ENCODE data around the gene IFITM2. TPM values are rescaled to one million over a fixed set of nuclear protein-coding genes. Genes with fewer than 3 reads are reported as not detected.
"Not testable (repeated sequence)": the region's sequence is repeated elsewhere in the genome, so short reads cannot be mapped to it uniquely, and the experiment has no call there.

IFITM2 gene
- total RNA-seq, 2 donors from 2014 or later: 420 to 494 TPM

DNA sequence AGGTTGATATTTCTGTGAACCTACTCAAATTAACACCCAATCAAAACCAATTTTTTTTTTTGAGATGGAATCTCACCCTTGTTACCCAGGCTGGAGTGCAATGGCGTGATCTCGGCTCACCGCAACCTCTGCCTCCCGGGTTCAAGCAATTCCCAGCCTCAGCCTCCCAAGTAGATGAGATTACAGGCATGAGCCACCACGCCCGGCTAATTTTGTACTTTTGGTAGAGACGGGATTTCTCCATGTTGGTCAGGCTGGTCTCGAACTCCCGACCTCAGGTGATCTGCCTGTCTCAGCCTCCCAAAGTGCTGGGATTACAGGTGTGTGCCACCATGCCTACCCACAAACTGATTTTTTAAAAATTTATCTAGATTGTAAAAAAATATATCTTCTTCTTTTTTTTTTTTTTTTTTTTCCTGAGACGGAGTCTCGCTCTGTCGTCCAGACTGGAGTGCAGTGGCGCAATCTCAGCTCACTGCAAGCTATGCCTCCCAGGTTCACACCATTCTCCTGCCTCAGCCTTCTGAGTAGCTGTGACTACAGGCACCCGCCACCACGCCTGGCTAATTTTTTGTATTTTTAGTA is 21.0 kb downstream of the IFITM2 start:
- intact Hi-C loops (cut with DNase I); DNase-seq; ATAC-seq: not testable (repeated sequence)

DNA sequence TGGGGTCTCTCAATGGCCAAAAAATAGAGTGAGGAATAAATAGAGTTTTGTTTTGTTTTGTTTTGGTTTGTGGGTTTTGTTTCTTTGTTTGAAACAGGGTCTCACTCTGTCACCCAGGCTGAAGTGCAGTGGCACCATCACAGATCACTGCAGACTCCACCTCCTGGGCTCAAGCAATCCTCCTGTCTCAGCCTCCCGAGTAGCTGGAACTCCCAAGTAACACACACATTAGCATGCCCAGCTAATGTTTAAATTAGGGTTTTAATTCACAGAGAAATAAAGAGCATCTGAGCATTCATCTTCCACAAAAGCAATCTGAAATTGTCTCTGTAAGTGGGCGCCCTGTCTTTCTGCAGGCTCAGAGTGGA is 22.3 kb downstream of the IFITM2 start:
- intact Hi-C loops (cut with DNase I): no loop called here
- DNase-seq (no peak), ATAC-seq (no peak)

DNA sequence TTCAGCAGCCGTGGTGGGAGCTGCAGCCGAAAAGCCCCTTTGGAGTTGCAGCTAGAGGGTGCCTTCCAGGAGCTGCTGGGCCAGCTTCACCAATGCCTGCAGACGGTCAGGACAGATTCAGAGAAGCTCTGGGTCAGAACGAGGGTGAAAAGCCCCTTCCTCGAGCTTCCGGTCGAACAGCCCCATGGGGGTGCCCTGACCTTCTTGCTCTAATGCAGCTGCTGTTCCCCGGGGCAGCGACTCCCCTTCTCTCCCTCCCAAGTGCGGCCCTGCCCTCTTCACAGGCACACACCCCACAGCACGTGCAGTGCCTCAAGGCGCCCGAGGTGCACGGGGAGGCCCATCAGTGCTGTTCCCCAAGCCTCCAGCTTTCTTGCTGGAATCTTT is 22.7 kb downstream of the IFITM2 start:
- intact Hi-C loops (cut with DNase I): no loop called here

DNA sequence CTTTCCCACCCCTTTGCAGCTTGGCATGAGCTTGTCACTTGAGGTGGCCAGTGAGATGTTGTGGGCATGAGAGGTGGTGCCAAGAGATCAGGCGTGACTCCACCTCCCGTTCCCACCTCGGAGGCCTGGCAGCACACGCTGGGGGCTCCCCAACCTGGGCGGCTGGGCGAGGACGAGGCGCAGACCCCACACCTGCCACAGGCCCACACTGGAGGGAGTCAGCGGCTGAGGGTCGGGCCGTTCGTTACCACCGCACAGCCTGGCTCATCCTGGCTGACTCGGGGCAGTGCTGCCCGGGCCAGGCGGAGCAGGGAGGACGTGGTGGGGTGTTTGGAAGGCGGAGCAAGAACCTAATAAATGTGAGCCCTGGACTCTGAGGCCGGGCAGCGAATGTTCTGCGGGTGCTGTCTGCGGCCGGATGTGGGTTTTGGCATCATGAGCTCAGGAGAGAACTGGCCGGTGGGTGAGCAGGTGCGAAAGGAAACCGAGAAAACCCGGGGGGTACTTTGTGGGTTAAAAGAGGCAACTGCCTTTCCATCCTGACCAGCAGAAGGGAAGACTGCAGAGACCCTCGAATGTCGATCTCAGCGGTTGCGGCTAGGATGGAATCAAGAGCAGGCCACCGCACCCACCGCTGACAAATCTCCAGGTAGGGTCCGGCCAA is 23.2 kb downstream of the IFITM2 start:
- intact Hi-C loops (cut with DNase I): no loop called here
- DNase-seq: no peak

More for the DNA sequence above, 22.7 kb downstream of the IFITM2 start:
- ATAC-seq (no peak), DNase-seq (no peak)

DNA sequence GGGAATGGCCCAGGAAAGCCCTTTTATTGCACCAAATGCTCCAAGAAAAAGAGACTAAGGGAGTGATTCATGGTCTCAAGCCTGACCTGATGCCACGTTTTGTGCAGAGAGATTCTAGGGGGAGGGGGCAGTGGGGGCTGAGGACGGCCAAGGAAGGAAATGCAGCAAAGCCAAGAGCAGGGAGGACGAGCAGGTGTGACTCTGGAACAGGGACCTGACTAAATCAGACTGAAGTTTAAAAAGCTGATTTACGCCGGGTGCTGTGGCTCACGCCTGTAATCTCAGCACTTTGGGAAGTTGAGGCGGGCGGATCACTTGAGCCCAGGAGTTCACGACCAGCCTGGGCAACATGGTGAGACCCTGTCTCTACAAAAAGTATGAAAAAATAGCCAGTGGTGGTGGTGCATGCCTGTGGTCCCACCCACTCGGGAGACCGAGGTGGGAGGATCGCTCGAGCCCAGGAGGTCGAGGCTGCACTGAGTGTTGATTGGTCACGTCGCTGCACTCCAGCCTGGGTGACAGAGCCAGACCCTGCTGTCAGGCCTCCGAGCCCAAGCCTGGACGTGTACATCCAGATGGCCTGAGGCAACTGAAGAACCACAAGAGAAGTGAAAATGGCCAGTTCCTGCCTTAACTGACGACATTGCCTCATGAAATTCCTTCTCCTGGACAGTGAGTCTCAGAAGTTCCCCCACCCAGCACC is 23.9 kb downstream of the IFITM2 start:
- intact Hi-C loops (cut with DNase I): no loop called here
- DNase-seq (no peak), ATAC-seq (no peak)

More for the DNA sequence above, 23.2 kb downstream of the IFITM2 start:
- no peak for ATAC-seq

DNA sequence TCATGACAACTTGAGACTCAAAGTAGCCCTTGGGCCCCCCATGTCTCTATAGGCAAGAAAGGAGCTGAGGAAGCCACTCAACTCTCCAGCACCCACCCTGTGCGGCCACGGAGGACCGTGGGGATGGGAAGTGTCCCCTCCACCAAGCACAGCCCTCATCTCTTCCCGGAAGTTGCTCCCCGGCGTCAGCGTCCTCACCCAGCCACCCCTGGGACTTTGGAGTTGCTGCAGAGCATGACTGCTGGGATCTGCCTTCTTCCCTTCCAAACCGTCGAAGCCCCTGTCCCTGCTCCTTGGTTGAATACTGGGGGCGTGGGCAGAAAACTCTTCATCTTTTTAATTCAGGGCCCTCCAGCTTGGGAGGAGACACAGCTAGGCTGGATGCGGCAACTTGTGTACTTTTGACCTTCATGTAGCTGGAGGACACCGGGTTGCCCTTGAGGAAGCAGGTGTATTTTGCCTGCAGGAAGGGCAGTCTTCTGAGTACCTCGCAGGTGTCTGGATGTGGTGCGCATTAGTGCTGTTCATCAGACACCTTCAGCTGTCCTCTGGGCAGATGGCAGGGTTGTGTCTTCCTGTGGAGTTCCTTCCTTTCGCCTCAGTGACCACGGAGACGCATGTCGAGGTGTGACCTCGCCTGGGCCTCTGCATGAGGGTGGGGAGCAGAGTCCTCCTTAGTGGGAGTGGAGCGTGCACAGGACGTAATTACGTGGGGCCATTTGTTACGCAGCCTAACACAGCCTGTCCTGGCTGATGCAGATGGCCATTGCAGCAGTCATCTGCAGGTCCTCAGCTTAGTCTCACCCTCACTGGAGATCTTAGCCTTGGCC is 25.2 kb downstream of the IFITM2 start:
- no peak for ATAC-seq
- intact Hi-C loops (cut with DNase I): no loop called here
- no peak for DNase-seq

DNA sequence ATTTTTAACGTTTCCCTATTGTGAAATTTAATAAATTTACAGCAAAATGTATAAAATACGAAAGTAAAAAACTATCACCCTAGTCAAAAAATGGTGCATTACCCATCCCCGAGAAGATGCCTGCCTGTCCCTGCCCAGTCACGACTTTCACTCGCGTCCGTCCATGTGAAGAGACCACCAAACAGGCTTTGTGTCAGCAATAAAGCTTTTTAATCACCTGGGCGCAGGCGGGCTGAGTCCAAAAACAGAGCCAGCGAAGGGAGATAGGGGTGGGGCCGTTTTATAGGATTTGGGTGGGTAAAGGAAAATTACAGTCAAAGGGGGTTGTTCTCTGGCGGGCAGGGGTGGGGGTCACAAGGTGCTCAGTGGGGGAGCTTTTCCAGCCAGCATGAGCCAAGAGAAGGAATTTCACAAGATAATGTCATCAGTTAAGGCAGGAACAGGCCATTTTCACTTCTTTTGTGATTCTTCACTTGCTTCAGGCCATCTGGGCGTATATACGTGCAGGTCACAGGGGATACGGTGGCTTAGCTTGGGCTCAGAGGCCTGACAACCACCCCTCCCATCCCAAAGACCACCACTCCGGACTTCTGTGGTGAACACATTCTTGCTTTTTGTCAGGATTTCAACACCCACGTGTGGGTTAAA is 26.1 kb downstream of the IFITM2 start:
- intact Hi-C loops (cut with DNase I); ATAC-seq; DNase-seq: not testable (repeated sequence)

DNA sequence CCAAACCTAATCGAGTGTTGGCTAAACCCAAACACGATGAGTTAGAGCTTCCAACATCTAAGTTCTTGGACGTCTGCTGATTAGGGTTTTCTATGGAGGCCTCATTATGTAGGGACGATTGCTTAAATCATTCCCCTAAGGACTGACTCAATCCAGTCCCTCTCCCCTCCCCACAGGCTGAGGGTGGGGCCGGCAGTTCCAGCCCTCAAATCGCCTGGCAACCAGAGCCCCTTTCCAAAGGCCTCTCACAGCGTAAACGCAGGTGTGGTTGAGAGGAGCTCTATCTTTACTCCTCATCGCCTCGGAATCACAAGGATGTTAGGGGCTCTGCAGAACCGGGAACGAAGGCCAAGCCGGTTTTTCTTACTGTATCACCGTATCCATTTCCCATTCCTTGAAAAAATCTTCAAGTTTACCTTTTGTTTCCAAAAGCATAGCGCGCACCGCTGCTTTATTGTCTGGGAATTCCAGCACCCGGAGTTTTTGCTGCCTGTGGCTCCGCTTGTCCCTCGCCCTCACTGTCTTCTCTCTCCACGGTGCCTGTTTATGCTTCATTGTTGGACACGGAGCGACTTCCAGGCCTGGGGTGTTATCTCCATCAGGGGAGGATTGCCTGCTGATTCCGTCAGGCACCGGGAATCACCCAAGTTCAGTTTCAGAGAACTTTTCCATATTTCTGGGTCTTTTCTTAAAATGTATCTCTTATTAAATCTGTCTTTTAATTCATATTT is 26.8 kb downstream of the IFITM2 start:
- peak; percentile 68 for DNase-seq
- ATAC-seq: peak; percentile 51 to 83
- intact Hi-C loops (cut with DNase I): no loop called here

DNA sequence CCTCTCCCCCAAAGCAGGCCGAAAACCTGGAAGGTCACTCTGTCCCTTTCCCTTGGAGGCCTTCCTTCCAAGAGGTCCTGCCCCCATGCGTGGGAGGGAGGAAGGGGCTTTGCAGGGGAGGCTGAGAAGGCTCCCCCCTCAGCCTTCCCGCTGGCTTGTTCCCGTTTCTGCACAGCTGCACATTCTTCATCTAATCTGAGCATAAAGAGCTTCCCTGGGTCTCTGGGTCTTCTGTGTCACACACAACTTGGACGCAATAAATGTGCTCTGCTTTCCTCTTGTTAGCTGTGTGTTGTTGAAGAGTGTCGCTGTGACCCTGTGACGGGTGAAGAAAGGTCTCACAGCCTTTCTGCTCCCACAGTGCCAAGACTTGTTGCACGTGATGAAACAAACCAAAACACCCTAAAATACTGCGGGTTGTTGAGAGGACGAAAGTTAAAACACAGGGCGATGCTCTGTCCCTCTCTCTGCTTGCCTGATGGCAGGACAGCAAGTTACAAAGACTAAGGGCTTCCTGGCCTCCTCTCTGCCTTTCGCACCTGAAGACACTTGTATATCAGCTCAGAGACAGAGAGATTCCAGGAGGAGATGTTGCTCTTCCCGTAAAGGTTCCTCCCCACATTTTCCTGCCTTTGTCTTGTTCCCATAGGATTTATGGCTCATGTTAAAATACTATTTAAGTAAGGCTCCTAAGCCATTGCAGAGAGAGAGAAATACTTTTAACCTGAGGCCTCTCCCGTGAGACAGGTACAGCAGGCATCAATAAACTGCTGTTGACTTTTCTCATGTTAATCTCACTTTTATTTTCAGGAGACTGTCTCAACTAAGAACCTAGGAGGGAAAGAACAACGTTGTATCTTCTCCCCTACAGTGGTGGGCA is 28.4 kb downstream of the IFITM2 start:
- intact Hi-C loops (cut with DNase I): no loop called here
- ATAC-seq (peak; percentile 36 to 77), DNase-seq (peak; percentile 53)

DNA sequence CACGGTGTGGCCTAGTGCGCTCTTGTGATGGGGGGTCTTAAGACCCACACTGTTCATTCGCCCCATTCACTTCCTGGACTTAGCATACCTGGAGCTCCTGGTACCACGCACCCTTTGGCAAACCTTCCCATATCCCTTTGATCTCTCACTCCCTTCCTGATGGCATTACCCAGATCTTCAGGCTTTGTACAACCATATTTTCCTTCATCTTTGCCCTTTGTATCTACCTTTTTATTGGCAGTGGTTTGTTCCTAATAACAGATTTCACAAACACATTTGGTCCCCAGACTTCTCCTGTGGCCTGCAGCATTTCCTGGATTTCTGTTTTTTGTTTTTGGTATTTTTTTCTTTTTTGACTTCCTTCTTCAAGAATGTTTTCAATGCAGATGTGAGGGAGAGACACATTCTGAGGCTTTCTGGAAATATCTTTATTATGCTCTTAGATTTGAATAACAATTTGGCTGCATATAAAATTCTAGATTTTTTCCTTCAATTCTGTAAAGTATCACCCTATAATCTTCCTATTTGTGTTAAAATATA is 29.1 kb downstream of the IFITM2 start:
- intact Hi-C loops (cut with DNase I): no loop called here
- DNase-seq (no peak), ATAC-seq (no peak)

DNA sequence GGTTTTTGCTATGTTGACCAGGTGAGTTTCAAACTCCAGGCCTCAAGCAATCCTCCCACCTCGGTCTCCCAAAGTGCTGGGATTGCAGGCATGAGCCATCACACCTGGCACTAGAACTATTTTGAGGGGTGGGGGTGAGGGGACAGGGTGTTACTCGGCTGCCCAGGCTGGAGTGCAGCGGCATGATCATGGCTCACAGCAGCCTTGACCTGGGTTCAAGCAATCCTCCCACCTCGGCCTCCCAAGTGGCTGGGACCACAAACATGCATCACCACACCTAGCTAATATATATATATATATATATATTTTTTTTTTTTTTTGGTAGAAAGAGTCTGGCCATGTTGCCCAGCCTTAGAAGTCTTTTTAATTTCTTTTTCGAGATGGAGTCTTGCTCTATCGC is 30.1 kb downstream of the IFITM2 start:
- DNase-seq: no peak
- ATAC-seq: no peak
- intact Hi-C loops (cut with DNase I): no loop called here

DNA sequence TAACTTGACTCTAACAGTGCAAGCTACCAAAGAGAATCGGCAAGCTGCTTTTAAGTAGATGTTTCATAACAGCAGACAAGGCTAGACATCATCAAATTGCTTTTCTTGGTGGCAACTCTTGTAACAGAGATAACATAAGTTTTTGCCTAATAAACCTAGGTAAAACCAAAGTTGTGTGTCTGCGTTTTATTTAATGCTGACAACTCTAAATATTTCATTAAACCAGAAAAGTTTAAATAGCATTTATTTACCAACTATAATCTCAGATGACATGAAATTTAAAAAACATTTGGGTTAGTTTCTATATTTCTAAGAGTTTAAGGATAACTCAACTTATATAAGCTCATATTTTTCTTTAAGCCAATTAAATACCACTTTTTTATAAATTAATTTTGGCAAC is 32.3 kb downstream of the IFITM2 start:
- ATAC-seq: no peak
- DNase-seq: no peak
- intact Hi-C loops (cut with DNase I): no loop called here

DNA sequence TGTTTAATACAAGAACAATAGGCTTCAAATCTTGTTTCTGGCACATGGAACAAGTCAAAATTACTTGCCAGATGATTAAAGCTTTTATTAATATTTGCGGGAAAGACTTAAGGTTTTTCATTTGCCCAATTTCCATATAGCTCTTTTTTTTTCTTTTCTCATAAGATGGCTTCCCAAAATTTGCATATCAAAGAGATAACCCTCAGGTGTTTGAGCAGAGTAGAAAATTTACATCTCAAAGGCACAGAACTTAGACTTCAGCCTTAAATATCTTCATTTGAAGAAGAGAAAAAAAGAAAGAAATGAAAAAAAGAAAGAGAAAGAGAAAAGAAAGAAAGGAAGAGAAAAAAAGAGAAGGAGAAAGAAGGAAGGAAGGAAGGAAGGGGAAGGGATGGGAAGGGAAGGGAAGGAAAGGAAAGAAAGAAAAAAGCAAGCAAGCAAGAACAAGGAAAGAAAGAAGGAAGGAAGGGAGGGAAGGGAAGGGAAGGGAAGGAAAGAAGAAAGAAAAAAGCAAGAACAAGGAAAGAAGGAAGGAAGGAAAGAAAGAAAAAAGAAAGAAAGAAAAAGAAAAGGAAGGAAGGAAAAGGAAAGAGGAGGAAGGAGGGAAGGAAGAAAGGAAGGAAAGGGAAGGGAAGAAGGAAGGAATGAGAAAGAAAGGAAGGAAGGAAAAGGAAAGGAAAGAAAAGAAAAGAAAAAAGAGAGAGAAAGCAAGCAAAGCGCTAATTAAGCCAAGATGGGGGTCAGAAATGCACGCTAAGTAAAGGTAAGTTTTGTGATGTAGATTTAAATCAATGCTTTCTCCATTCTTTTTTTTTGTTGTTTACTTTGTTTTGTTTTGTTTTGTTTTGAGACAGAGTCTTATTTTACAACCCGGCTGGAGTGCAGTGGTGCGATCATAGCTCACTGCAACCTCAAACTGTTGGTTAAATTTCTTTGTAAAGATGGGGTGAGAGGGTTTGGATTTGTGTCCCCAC is 33.2 kb downstream of the IFITM2 start:
- ATAC-seq (no peak), DNase-seq (no peak)
- intact Hi-C loops (cut with DNase I): no loop called here

DNA sequence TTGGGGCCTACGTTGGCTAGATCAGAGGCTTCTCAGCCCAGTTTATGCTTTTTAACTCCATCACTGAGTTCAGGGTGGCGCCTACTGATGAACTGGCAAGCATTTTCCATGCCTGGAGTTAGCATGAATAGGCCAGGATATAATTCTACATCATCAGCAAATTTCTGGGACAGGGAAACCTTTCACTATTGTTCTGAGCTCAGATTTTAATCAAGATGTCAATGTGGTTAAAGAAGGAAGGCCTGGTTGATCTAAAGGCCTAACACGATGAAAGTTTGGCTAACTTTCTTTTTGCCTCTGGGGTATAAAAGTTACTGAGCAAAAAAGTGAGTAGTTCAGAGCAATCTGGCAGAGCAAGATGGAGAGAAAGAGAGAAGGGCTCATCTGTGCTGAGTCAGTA is 34.7 kb downstream of the IFITM2 start:
- intact Hi-C loops (cut with DNase I): no loop called here

DNA sequence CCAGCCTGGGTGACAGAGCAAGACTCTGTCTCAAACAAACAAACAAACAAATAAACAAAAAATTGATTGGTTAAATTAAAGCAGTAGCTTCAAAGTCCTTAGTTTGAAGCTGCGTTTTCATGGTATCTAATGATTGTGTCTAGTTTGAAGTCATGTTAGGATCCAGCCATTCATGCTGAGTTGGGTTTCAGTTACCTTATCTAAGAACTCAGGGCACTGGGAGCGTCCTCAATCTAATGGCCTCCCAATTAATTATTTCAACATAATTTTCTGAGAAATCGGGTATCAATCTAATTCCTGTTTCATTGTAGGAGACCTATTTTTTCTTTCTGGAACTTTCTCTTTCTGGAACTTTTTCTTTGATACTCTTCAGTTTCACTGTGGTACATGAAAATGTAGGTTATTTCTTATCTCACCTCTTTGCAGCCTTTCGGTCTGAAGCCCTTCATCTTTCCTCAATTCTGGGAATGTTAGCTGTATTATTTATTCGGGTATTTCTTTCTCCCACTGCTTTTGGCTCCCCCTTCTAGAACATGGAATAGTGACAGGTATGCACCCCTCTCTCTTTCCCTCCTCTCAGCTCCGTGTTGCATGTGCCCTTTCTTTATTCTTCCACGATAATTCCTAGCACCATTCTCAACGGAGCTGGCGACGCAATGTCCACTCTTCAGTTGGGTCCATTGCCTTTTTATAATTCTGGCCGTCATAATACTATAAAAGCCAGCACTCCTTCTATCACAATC is 37.4 kb downstream of the IFITM2 start:
- DNase-seq (no peak), ATAC-seq (no peak)
- intact Hi-C loops (cut with DNase I): no loop called here

More for the DNA sequence above, 34.7 kb downstream of the IFITM2 start:
- no peak for DNase-seq
- no peak for ATAC-seq

DNA sequence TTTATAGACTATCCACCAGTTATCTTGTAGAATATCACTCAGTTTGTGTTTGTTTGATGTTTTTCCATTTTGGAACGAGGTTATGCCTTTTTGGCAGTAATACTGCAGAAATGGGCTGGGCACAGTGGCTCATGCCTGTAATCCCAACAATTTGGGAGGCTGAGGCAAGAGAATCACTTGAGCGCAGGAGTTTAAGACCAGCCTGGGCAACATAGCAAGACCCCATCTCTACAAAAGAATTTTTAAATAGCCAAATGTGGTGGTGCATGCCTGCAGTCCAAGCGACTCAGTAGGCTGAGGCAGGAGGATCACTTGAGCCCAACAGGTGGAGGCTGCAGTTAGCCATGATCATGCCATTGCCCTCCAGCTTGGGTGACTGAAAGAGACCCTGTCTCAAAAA is 38.9 kb downstream of the IFITM2 start:
- no peak for ATAC-seq
- intact Hi-C loops (cut with DNase I): no loop called here
- no peak for DNase-seq

All from left cardiac atrium (tissue), 4 donors.